ENCODE results near the gene BLACAT1.

GRCh38 chr1:205442051-205442725, 13.7 kb downstream of the BLACAT1 start:
- no peak for TF ChIP-seq POLR2AphosphoS5 (IDR thresholded peaks at IDR 0.05; ENCODE audit: low read depth)
- TF ChIP-seq, protein P1, sequence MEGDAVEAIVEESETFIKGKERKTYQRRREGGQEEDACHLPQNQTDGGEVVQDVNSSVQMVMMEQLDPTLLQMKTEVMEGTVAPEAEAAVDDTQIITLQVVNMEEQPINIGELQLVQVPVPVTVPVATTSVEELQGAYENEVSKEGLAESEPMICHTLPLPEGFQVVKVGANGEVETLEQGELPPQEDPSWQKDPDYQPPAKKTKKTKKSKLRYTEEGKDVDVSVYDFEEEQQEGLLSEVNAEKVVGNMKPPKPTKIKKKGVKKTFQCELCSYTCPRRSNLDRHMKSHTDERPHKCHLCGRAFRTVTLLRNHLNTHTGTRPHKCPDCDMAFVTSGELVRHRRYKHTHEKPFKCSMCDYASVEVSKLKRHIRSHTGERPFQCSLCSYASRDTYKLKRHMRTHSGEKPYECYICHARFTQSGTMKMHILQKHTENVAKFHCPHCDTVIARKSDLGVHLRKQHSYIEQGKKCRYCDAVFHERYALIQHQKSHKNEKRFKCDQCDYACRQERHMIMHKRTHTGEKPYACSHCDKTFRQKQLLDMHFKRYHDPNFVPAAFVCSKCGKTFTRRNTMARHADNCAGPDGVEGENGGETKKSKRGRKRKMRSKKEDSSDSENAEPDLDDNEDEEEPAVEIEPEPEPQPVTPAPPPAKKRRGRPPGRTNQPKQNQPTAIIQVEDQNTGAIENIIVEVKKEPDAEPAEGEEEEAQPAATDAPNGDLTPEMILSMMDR (IDR thresholded peaks at IDR 0.05; ENCODE audit: insufficient read depth, low read length) = no peak

All from HL-60 (cell line).